AG10803 (cell line): ENCODE data around the gene PHLDB2.

ENCODE experiments used
- DNase-seq: peaks from one replicate; pipeline ENCODE4 v3.0.0; 2010; ENCODE audit warnings: low read depth
- H3K4me3 ChIP-seq: 2 replicates; pipeline ENCODE4 v1.5.1; 2011; ENCODE audit warnings: mild to moderate bottlenecking, low read length, control low read depth
- TF ChIP-seq, protein P1 (sequence below): conservative IDR thresholded peaks from 2 replicates; pipeline ENCODE4 v1.5.1; 2011; ENCODE audit warnings: mild to moderate bottlenecking, low read length, control low read depth, inconsistent platforms

The PHLDB2 gene

DNA sequence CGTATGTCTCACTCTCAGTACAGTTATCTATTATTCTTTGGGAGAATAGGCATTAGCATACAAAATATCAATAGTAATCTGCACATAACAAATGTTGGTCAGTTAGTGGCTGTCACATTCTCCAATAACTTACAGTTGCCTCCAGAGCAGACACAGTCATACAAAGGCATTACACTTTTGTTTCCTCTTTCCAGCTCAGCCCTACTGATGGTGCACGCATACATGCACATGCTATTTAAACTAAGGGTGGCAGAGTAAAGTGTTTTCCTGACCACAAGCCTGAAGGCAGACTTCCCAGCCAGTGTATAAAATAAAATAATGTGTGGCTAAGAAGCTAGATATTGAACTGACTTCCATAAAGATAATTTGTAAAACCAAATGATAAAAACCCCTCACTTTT lies 47.6 kb downstream of the PHLDB2 start:
- TF ChIP-seq, protein P1, sequence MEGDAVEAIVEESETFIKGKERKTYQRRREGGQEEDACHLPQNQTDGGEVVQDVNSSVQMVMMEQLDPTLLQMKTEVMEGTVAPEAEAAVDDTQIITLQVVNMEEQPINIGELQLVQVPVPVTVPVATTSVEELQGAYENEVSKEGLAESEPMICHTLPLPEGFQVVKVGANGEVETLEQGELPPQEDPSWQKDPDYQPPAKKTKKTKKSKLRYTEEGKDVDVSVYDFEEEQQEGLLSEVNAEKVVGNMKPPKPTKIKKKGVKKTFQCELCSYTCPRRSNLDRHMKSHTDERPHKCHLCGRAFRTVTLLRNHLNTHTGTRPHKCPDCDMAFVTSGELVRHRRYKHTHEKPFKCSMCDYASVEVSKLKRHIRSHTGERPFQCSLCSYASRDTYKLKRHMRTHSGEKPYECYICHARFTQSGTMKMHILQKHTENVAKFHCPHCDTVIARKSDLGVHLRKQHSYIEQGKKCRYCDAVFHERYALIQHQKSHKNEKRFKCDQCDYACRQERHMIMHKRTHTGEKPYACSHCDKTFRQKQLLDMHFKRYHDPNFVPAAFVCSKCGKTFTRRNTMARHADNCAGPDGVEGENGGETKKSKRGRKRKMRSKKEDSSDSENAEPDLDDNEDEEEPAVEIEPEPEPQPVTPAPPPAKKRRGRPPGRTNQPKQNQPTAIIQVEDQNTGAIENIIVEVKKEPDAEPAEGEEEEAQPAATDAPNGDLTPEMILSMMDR = no peak
- peak; percentile 36 for DNase-seq
- no peak overlapping the region for H3K4me3 ChIP-seq

DNA sequence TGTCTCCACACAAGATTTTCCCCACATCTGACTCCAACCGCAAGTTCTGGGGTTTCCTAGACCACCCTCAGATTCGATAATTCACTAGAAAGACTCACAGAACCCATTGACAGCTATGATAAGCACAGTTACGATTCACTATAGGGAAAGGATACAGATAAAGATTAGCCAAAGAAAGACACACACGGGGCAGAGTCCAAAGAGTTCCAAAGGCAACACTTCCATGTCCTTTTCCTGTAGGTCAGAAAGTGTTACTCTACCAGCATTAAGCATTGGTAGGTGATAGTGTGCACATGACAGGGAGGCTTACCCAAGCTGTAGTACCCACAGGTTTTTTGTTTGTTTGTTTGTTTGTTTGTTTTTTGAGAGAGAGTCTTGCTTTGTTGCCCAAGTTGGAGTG lies 48.1 kb downstream of the PHLDB2 start:
- TF ChIP-seq, protein P1 = no peak
- DNase-seq = no peak
- H3K4me3 ChIP-seq = no peak overlapping the region

DNA sequence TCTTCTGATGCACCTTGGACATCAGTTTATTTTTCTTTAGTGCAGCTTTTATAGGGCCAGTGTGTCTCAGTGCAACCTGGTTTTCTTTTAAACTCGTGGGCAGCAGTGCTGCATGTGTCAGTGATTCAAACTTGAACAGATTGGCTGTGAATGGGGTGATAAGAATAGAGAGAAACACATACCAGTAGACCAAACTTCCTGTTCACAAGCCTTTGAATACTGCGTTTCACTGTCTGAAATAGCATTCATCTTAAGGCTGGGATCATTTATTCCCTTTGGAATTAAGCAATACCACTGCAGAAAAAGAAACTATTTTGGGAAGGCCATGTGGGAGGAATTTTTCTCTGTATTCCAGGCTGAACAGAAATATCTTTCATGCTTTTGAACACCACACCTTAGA lies 51.7 kb downstream of the PHLDB2 start:
- TF ChIP-seq, protein P1 = no peak
- peak; percentile 91 for DNase-seq
- H3K4me3 ChIP-seq = no peak overlapping the region

DNA sequence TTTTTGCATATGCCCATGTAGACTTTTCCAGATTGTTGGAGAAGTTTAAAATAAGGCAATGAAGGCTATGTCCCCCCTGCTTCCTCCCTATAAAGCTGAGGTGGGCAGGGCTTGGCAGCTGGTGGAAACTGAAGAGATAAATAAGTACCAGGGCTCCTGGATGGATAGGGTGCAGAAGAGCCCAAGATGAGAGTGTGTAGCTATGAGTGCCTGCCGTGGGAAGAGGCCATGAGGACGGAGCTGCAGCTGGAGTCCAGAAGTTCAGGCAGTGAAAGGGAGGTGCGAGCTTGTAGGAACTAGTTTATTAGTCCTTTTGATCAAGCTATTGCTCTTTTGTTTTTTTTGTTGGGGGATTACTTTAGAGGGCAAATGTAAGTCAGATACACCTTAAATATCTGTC lies 52.4 kb downstream of the PHLDB2 start:
- peak; percentile 28 for DNase-seq
- TF ChIP-seq, protein P1 = no peak
- H3K4me3 ChIP-seq = no peak overlapping the region

DNA sequence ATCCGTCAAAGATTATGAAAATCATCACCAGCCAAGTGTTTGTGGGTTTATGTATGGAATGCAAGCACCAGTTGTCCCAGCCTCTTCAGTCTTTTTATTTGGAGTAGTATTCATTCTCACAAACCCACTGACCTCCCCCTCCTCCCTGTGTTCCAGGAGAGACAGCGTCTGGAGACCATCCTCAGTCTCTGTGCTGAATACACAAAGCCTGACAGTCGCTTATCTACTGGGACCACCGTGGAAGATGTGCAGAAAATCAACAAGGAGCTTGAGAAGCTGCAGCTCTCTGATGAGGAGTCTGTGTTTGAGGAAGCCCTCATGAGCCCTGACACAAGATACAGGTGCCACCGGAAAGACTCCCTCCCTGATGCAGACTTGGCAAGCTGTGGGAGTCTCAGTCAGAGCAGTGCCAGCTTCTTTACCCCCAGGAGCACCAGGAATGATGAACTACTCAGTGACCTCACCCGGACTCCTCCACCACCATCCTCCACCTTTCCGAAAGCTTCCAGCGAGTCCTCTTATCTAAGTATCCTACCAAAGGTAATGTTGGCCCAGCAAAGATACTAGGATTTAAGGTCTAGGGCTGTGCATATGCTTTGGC lies 54.2 kb downstream of the PHLDB2 start:
- no peak for DNase-seq
- TF ChIP-seq, protein P1 = no peak
- no peak overlapping the region for H3K4me3 ChIP-seq

DNA sequence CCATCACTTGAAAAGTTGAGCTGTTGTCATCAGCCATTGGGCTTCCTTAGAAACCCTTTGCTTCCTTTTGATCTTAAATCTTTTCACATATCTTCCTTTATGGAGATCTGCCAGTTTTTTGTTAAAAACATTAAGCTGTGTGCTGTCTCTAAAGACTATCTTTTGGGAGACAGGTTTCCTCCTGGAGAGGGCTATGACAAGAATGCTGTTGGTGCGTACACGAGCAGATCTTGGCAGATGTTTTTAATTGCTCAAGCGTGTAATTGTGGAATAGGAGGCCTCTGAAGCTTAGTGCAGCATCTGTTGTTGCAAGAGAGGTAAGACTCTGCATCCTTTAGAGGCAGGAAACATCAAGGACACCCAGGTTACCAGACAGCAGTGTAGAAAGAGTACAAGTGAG lies 56.8 kb downstream of the PHLDB2 start:
- TF ChIP-seq, protein P1 = no peak

DNA sequence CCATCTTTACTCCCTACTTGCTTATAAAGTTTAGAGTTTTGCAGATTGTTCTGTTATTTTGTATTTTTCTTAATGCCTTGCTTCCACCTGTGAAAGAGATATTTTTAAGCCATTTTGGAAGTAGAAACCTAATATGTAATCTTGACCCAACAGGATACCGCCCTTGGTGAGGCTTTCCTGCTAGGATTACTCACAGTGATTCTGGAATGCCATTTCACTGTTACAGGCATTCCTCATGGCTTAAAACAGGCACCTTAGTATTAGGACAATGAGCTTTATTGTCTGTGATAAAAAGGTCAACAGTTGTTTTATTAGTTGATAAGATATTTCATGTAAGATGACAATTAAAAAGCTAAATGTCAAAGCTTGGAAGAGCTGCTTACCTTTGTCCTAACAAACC lies 58.2 kb downstream of the PHLDB2 start:
- H3K4me3 ChIP-seq = no peak overlapping the region
- TF ChIP-seq, protein P1 = no peak
- DNase-seq = peak; percentile 46

More for the DNA sequence above, 56.8 kb downstream of the PHLDB2 start:
- no peak overlapping the region for H3K4me3 ChIP-seq
- DNase-seq = peak; percentile 69
